HL-60 (cell line): Measurements from ENCODE around the gene FAM47E.

Experiments
- DNase-seq, 2 experiments: peaks; one replicate each; pipeline ENCODE4 v3.0.0-alpha.2; 2010 to 2020; ENCODE audit warnings: low read depth in 1 of 2, low spot score in 1 of 2
- H3K27ac ChIP-seq: fragments of 250-450 bp; sonication (Bioruptor Pico); replicated peaks from 2 replicates; pipeline ENCODE4 v1.5.1; 2020; ENCODE audit warnings: mild to moderate bottlenecking, moderate library complexity
- H3K27me3 ChIP-seq: fragments of 250-450 bp; sonication (Bioruptor Pico); 2 replicates; pipeline ENCODE4 v1.5.1; 2021; ENCODE audit warnings: mild to moderate bottlenecking, moderate library complexity; ENCODE audit not compliant: insufficient read depth, poor library complexity, severe bottlenecking
- H3K4me3 ChIP-seq: replicated peaks from 2 replicates; pipeline ENCODE4 v1.5.1; 2011; ENCODE audit warnings: mild to moderate bottlenecking, control low read depth, low read length; ENCODE audit not compliant: insufficient read depth
- CTCF ChIP-seq: IDR thresholded peaks from one replicate; pipeline ENCODE4 v1.5.1; 2011; ENCODE audit warnings: low read length, control low read depth, inconsistent platforms; ENCODE audit not compliant: insufficient read depth
- GABPA ChIP-seq: IDR thresholded peaks from 2 replicates; pipeline ENCODE4 v1.6.1; 2012; ENCODE audit warnings: low read depth
- POLR2AphosphoS5 ChIP-seq: IDR thresholded peaks from 2 replicates; pipeline ENCODE4 v1.6.1; 2012; ENCODE audit warnings: low read depth
- REST ChIP-seq: IDR thresholded peaks from 2 replicates; pipeline ENCODE4 v1.6.1; 2012; ENCODE audit warnings: low read depth; ENCODE audit not compliant: insufficient replicate concordance
- SPI1 ChIP-seq: IDR thresholded peaks from 2 replicates; pipeline ENCODE4 v1.6.1; 2012; ENCODE audit warnings: low read depth, mild to moderate bottlenecking, borderline replicate concordance

FAM47E gene

GRCh38 chr4:76272582-76272981, 21.1 kb downstream of the FAM47E start:
- DNase-seq, result peak in 1 of 2 experiments; percentile 11

GRCh38 chr4:76272999-76273398, 21.5 kb downstream of the FAM47E start:
- Histone ChIP-seq H3K27ac (no peak overlapping the region), H3K27me3 (no peaks in the 10 kb centered on the region), H3K4me3 (no peak overlapping the region)
- no peak for TF ChIP-seq REST
- TF ChIP-seq SPI1, result no peak
- TF ChIP-seq GABPA, result no peak
- TF ChIP-seq POLR2AphosphoS5, result no peak
- no peak for TF ChIP-seq CTCF
- DNase-seq, result no peak

More at GRCh38 chr4:76272582-76272981, 21.1 kb downstream of the FAM47E start:
- TF ChIP-seq CTCF (no peak), SPI1 (no peak), REST (no peak), GABPA (no peak), POLR2AphosphoS5 (no peak)
- H3K27me3 ChIP-seq, result no peaks in the 10 kb centered on the region
- H3K4me3 ChIP-seq, result no peak overlapping the region
- no peak overlapping the region for H3K27ac ChIP-seq

- DNase-seq, result peak in 1 of 2 experiments; percentile 42
Observed at GRCh38 chr4:76275486-76276124, 24.1 kb downstream of the FAM47E start.

More at GRCh38 chr4:76275486-76276124, 24.1 kb downstream of the FAM47E start:
- no peak overlapping the region for H3K4me3 ChIP-seq
- no peaks in the 10 kb centered on the region for H3K27me3 ChIP-seq
- TF ChIP-seq CTCF (no peak), GABPA (no peak), POLR2AphosphoS5 (no peak), REST (no peak), SPI1 (no peak; the same call in 1 of the 2 replicates)
- no peak overlapping the region for H3K27ac ChIP-seq
